ENCODE measurements around the gene S100A3.

S100A3 gene

GRCh38 chr1:153527683-153528040 is 21.4 kb downstream of the S100A3 start:
- H2AFZ ChIP-seq (ENCODE audit: low read depth, low read length, severe bottlenecking) = no peak overlapping the region
- no peak overlapping the region for H3K4me3 ChIP-seq (ENCODE audit: insufficient read depth, low read length, poor library complexity, severe bottlenecking)
- H3K9ac ChIP-seq (ENCODE audit: low read length) = no peak overlapping the region
- TF ChIP-seq EZH2phosphoT487 (conservative IDR thresholded peaks at IDR 0.05; ENCODE audit: low read length) (no peak), CTCF (IDR thresholded peaks at IDR 0.05; ENCODE audit: insufficient read depth, low read length, poor library complexity, severe bottlenecking) (no peak)
- H3K79me2 ChIP-seq (ENCODE audit: insufficient read depth, low read length) = no peaks in the 10 kb centered on the region
- no peaks in the 10 kb centered on the region for H4K20me1 ChIP-seq (ENCODE audit: low read depth, low read length)
- no peak overlapping the region for H3K4me2 ChIP-seq (ENCODE audit: low read depth, low read length, poor library complexity, severe bottlenecking)
- H3K27me3 ChIP-seq (ENCODE audit: low read length) = no peaks in the 10 kb centered on the region
- no peak overlapping the region for H3K27ac ChIP-seq (ENCODE audit: low read depth, low read length)
- H3F3A ChIP-seq (ENCODE audit: insufficient read depth) = no peaks in the 10 kb centered on the region
- H3K9me2 ChIP-seq (replicated peaks; ENCODE audit: insufficient read depth, low read length) = no peaks in the 10 kb centered on the region
- H3K9me3 ChIP-seq (ENCODE audit: insufficient read depth, low read length) = no peaks in the 10 kb centered on the region
- no peaks in the 10 kb centered on the region for H3K36me3 ChIP-seq (ENCODE audit: low read length)

GRCh38 chr1:153527023-153527682 is 21.9 kb downstream of the S100A3 start:
- H3K79me2 ChIP-seq (ENCODE audit: insufficient read depth, low read length) = no peaks in the 10 kb centered on the region
- no peak for TF ChIP-seq CTCF (IDR thresholded peaks at IDR 0.05; ENCODE audit: insufficient read depth, low read length, poor library complexity, severe bottlenecking)
- H3K9ac ChIP-seq (ENCODE audit: low read length) = no peak overlapping the region
- H3K27ac ChIP-seq (ENCODE audit: low read depth, low read length) = no peak overlapping the region
- H3K9me3 ChIP-seq (ENCODE audit: insufficient read depth, low read length) = no peaks in the 10 kb centered on the region
- no peaks in the 10 kb centered on the region for H3K9me2 ChIP-seq (replicated peaks; ENCODE audit: insufficient read depth, low read length)
- no peak overlapping the region for H3K4me2 ChIP-seq (ENCODE audit: low read depth, low read length, poor library complexity, severe bottlenecking)
- H3K4me3 ChIP-seq (ENCODE audit: insufficient read depth, low read length, poor library complexity, severe bottlenecking) = no peak overlapping the region
- H3K36me3 ChIP-seq (ENCODE audit: low read length) = no peaks in the 10 kb centered on the region
- no peaks in the 10 kb centered on the region for H4K20me1 ChIP-seq (ENCODE audit: low read depth, low read length)
- H3K27me3 ChIP-seq (ENCODE audit: low read length) = no peaks in the 10 kb centered on the region
- H3F3A ChIP-seq (ENCODE audit: insufficient read depth) = no peaks in the 10 kb centered on the region
- no peak overlapping the region for H2AFZ ChIP-seq (ENCODE audit: low read depth, low read length, severe bottlenecking)

- H2AFZ ChIP-seq (ENCODE audit: low read depth, low read length, severe bottlenecking) = no peak overlapping the region
- H3K4me3 ChIP-seq (ENCODE audit: insufficient read depth, low read length, poor library complexity, severe bottlenecking) = no peak overlapping the region
- H3K27ac ChIP-seq (ENCODE audit: low read depth, low read length) = no peak overlapping the region
- H4K20me1 ChIP-seq (ENCODE audit: low read depth, low read length) = no peaks in the 10 kb centered on the region
- no peaks in the 10 kb centered on the region for H3F3A ChIP-seq (ENCODE audit: insufficient read depth)
- H3K27me3 ChIP-seq (ENCODE audit: low read length) = no peaks in the 10 kb centered on the region
- no peak for TF ChIP-seq CTCF (IDR thresholded peaks at IDR 0.05; ENCODE audit: insufficient read depth, low read length, poor library complexity, severe bottlenecking)
- no peak for TF ChIP-seq EZH2phosphoT487 (conservative IDR thresholded peaks at IDR 0.05; ENCODE audit: low read length)
- no peaks in the 10 kb centered on the region for H3K36me3 ChIP-seq (ENCODE audit: low read length)
- no peak overlapping the region for H3K4me2 ChIP-seq (ENCODE audit: low read depth, low read length, poor library complexity, severe bottlenecking)
- H3K9ac ChIP-seq (ENCODE audit: low read length) = no peak overlapping the region
- no peaks in the 10 kb centered on the region for H3K9me2 ChIP-seq (replicated peaks; ENCODE audit: insufficient read depth, low read length)
- no peaks in the 10 kb centered on the region for H3K79me2 ChIP-seq (ENCODE audit: insufficient read depth, low read length)
- H3K9me3 ChIP-seq (ENCODE audit: insufficient read depth, low read length) = no peaks in the 10 kb centered on the region
Measured at GRCh38 chr1:153526132-153526543, 22.9 kb downstream of the S100A3 start.

Data from SU-DHL-6 (cell line).